Activated T-cell treated with anti-CD3 and anti-CD28 coated beads for 24 hours (primary cell): ENCODE measurements around the gene PTOV1.

Experiments
- DNase-seq: peaks from one replicate; pipeline ENCODE4 v3.0.0-alpha.2; 2020; ENCODE audit warnings: low read depth

PTOV1 gene

DNA sequence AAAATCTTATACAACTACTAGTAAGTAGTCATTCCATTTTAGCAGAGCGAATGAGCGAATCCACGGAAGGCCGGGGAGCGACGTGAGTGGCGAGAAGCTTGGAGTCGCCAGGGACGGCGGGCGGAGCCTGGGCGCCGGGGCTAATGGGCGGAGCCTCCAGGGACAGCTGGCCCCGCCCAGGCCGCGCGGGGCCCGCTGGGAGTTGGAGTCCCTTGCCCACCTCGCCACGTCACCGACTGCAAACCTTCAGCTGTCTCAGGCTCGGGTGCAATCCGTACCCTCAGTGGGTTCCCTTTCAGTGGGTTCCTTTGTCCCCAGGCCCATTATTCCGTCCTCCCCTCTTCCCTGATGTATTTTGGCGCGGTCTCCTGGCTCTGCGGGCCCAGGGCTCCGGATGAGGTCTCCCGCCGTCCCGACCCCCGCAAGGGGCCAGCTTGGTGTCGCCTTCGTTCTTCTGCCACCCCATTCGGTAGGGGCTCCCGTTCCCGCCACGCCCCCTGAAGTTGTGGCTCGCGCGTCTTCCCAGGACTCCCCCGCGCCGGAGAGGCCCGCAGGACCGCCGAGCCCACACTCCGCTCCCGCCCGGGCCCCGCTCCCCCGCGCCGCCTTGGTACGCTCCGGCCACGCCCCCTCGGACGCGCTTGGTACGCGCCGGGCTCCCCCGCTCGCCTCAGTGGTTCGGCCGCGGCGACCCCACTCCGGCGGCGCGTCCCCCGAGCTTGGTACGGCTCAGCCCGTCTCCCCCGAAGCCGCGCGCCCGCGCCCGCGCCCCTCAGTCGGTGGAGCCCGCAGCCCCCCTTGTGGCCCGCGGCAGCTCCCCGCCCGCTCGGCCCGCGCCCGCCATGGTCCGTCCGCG is at the start of gene PTOV1:
TSS of gene PTOV1 (plus strand) at position 673 of the 856 bp plus-strand sequence.
- DNase-seq = peak; percentile 81

DNA sequence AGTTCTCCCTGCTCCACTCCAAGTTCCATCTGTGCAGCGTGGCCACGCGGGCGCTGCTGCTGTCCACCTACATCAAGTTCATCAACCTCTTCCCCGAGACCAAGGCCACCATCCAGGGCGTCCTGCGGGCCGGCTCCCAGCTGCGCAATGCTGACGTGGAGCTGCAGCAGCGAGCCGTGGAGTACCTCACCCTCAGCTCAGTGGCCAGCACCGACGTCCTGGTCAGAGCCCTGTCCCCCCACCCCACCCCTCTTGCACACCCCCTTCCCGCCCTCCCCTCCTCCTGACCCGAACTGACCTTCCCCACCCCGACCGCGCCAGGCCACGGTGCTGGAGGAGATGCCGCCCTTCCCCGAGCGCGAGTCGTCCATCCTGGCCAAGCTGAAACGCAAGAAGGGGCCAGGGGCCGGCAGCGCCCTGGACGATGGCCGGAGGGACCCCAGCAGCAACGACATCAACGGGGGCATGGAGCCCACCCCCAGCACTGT is 49.5 kb upstream of the PTOV1 start:
- DNase-seq = no peak

DNA sequence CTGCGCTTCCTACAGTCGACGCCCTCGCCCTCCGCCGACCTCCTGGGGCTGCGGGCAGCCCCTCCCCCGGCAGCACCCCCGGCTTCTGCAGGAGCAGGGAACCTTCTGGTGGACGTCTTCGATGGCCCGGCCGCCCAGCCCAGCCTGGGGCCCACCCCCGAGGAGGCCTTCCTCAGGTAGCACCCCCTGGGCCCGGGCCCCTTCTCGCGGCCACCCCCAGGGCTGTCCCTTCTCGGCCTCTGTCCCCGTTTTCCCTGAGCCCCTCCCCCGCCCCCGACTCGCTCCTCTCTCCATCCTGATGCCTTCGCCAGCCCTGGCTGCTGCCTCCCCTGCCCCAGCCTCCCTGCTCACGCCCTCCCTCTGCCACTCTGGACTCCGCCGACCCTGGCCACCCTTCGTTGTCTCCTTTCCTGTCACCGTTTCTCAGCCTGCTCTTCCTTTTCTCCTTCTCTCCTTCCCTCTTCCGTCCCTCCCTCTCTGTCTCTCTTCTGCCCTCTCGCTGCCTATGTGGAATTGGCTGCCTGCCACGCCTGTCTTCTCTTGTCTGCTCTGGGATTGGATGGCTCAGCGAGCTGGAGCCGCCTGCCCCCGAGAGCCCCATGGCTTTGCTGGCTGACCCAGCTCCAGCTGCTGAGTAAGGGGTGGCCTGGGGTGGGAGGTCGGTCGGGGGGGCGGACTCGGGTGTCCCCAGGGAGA is 48.8 kb upstream of the PTOV1 start:
- DNase-seq = no peak

DNA sequence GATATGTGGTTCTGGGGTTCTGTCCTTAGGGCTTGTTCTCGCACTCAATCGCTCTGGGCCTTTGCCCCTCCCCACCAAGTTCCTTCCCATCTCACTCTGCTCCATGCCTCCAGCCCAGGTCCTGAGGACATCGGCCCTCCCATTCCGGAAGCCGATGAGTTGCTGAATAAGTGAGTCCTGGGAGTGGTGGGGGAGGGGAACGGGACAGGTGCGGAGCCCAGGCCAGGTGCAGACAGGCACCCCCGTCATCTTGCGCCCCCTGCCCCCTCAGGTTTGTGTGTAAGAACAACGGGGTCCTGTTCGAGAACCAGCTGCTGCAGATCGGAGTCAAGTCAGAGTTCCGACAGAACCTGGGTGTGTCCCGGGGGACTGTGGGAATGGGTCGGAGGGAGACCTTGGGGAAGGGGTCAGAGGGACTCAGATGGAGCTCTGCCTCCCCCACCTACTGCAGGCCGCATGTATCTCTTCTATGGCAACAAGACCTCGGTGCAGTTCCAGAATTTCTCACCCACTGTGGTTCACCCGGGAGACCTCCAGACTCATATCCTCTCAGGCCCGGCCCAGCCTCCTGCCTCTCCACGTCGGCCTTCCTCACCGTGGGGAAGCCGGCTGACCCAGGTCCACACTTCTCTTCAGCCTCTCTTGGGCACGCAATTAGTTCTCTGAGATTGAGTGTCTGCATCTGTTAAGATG is 48.0 kb upstream of the PTOV1 start:
- DNase-seq = no peak

DNA sequence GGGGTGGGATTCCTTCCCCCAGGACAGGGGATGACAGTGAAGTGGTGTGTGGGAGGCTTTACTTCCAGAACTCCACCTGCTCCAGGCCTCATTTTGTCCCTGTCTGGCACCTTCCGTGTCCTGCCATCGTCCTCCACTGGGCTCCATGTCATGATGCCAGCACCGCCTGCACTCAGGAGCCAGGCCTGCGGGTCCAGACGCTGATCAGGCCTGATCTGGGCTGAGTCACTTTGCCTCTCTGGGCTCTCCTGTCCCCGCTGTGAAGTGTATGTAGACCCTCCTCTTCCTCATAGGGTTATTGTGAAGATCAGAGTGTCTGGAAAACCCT is 47.5 kb upstream of the PTOV1 start:
- DNase-seq = no peak

DNA sequence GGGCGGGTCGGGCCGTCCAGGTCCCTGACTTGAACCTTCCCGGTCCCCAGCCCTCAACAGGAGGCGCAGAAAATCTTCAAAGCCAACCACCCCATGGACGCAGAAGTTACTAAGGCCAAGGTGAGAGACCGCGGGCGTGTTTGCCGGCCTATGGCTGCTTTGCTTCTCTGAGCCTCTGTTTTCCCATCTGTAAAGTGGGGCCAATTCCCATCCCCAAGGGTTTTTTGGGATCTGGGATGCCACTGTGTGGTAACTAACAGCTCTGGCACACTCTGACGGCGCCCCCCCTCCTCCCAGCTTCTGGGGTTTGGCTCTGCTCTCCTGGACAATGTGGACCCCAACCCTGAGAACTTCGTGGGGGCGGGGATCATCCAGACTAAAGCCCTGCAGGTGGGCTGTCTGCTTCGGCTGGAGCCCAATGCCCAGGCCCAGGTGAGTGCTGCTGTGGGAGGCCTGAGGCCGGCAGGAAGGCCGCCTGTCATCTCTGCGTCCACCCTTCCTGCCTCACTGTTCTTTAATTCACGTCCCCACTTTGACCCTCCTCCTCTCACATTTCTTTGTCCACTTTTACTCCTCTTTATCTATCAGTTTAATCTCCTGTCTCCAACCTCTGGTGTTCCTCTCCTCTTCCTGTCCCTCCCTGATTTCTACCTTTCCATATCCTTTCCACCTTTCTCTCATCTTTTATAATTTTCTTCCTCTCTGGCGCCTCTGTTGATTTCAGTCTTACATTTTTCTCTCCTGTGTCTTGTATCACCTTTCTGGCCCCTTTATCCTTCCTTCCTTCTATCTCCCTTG is 44.9 kb upstream of the PTOV1 start:
- DNase-seq = no peak

DNA sequence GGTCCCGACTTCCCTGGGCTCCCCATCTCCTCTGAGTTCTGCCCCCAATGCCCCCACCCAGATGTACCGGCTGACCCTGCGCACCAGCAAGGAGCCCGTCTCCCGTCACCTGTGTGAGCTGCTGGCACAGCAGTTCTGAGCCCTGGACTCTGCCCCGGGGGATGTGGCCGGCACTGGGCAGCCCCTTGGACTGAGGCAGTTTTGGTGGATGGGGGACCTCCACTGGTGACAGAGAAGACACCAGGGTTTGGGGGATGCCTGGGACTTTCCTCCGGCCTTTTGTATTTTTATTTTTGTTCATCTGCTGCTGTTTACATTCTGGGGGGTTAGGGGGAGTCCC is 44.4 kb upstream of the PTOV1 start:
- DNase-seq = no peak

DNA sequence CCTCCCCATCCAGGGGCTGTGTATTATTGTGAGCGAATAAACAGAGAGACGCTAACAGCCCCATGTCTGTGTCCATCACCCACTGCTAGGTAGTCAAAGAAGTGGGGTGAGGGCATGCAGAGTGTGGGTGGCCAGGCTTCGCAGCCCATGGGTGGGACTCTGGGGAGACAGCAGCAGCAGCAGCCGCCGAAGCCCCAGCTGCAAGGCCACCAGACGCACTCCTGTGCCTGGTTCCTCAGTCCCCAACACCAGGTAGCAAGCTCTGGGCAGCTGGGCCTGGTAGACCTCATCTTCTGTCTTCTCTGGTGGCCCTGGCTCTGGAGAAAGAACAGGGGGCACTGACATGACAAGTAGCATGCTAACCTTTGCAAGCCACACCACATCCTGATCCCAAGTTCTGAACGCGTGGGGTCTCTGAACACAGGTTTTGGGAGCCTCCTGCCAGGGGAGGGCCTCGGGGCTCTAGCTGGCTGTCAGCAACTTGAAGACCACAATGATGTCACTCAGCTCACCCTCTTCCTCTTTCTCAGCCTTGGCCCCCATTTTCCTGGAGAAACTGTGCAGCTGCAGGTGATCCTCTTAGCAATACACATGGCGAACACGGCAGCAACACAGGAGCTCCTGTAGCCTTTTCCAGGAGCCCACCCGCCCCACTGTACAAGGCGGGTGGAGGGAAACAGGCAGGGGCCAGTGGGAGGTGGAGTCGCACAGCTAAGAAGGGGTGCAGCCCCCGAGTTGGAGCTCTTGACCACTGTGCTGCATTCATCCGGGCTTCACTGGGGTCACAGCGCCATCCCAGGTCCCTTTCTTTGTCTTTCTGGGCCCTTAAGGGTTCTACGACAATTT is 43.7 kb upstream of the PTOV1 start:
- no peak for DNase-seq

DNA sequence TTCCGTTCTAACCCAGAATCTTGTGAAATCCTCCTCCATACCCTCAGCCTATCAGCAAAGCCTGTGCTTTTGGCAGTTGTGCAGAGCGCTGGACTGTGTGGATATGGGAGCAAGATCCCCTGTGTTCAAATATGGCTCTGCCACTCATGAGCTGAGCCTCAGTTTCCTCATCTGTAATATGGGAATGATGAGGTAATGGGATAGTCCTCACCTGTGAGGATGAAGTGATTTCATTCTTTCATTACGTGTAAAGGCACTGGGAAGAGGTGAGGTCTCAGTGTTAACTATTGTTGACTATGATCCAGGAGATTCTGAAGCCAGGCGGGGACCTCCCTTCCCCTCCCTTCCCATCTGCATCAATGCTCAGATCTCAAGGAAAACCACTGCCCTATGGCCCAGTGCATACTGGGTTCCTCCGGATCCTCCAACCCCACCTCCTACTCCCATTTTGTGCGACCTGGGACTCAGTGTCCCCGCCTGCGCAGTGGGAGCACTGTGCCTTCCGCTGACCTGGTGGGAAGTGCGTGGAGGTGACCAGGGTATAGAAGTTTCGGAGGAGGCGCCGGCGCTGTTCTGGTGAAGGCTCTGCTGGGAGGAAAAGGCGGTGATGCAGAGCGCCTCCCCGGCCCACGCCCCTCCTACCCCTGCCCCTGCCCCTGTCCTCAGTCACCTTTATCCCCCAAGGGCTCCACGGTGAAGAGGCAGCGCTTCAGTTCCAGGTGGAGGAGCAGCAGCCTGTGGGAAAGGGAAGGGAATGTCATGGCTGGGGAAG is 42.9 kb upstream of the PTOV1 start:
- DNase-seq = no peak

DNA sequence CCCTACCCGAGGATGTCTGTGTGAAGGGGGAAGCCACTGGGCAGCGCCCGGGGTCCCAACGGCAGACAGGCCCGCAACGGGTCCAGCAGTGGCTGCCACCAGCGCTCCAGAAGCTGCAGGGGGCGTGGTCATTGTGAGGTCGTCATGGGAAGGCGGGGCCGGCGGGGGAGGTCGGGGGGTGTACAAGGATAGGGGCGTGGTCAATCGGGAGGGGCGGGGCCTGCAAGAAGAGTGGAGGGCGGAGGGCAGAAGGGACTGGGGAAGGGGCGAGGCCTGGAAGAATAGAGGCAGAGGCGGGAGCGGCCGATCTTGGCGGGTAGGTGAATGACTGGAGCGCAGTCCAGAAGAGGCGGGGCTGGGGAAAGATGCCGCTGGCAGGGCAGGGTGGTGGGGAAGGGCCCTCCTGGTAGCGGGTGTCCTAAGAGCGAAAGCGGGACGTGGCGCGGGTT is 42.2 kb upstream of the PTOV1 start:
- peak; percentile 75 for DNase-seq

DNA sequence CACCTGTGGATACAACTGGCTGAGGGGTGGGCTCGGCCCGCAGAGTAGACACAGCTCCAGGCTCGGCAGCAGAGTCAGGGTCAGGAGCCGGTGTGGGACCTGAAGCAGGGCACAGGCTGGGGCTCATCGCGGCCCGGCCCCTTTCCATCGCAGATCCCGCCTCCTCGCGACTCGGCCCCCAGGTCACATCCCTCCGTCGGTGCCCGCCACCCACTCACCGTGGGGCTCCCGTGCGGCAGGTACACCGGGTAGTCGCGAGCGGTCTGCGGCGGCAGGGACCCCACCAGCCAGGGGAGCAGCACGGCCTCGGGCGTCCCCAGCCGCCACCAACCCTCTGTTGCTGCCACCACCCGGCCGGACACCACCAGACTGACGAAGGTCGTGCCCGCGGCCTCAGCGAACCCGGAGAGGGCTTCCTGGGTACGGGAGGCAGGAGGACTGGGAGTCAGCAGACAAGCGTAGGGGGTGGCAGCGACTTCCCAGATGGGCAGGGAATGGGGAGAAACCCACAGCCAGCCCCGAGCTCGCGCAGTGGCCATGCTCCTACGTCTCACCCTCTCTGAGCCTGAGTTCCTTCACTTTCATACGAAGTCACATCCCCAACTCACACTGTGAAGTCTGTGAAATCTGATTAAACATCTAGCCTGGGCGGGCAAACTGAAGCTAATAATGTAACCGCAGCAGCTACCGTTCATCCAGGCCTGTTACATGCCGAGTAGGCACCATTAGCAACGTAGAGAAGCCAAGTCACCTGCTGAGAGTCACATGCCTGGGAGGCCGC is 41.6 kb upstream of the PTOV1 start:
- peak; percentile 21 for DNase-seq

DNA sequence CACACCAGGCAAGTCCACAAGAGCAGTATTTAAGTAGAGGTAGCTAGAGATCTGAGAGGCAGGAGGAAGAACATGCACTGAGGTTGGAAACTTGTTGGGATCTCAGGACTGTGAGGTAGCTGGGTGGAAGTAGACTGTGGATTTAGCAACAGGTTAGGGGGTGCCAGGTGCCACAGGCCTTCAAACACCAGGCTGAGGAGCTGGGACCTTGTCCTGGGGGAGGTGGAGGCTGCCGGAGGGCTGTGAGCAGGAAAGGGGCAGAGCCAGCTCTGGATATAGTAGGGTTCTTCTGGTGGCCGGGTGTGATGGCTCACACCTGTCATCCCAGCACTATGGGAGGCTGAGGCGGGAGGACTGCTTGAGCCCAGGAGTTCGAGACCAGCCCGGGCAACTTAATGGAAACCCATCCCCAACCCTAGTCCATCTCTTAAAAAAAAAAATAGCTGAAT is 41.0 kb upstream of the PTOV1 start:
- no peak for DNase-seq

DNA sequence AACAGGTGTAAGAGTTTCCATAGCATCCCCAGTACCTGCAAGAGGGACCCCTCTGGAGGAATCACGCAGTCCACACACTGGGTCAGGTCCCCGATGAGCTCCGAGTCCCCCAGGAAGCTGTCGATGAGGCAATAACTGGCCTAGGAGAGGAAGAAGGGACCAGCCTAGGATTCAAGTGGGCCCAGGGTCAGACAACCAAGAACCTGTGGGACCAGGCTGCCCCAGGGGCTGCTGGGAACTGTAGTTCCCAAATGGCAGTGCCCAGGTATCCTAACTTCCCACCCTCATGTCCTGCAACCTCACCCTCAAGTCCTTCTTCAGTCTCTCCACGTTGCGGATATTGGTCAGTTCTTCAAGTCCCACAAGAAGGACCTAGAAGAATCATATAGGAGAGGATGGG is 39.6 kb upstream of the PTOV1 start:
- DNase-seq = no peak

DNA sequence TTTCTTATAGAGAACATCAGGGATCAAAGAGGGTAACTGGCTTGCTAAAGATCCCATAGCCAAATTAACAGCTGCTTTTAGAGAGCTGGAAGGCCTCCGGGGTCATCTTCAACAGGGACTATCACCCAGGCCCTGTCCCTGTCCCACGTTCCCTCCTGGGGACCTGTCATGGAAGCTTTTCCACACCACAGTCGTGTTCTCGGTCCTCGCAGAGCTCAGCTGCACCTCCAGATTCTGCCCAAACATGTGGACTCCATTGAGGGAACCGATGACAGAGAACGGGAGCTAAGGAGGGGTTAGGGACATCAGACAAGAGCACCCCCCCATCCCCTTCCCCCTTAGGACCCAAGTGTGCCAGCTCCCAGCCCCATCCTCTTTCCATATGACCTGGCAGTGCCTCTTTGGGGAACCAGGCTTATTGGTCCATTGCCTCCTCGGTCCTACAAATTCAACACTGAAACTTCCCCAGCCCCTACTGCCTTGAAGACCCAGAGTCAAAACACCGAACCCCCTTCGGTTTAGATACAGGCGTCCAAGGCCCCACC is 38.4 kb upstream of the PTOV1 start:
- no peak for DNase-seq

DNA sequence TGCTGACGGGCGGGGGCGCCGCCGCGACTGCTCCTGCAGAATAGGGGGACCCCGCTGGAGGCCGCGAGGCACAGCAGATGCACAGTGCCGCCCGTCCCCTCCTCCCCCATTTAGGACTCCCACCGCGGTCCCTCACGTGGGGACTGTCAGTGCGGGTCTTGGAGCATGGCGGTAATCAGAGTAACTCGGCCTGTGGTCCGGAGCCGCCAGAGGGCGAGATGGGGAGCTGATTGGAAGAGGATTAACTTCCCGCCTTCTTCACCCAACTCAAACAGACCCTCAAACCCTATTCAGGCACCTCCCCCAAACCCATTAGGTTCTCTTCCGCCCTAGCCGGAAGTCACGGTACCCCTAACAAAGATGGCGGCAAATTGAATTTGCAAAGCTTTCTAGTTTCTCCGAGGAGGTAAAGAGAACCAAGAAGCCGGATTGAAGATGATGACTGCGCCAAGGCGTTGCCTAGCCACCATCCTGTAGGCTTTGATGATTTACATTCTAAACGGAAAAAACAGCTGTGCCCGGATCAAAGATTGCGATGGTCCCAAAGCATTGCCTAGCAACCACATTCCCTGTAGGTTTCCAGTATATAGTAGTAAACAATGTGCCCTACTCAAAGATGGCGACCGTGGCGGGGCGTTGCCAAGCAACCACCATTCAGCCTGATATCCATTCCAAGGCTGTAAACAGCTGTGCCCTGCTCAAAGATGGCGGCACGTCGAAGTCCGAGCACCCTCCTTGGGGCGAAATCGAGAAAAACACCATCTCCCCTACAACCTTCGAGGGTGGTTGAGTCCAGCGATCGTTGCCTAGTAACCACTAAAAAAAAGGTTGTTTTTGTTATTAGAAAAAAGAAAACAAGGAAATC is 37.7 kb upstream of the PTOV1 start, which contains the start of gene FUZ:
TSS of gene FUZ (minus strand) at position 296 of the 865 bp plus-strand sequence. CDS start at position 110, 186 bp downstream.
- peak; percentile 86 for DNase-seq

DNA sequence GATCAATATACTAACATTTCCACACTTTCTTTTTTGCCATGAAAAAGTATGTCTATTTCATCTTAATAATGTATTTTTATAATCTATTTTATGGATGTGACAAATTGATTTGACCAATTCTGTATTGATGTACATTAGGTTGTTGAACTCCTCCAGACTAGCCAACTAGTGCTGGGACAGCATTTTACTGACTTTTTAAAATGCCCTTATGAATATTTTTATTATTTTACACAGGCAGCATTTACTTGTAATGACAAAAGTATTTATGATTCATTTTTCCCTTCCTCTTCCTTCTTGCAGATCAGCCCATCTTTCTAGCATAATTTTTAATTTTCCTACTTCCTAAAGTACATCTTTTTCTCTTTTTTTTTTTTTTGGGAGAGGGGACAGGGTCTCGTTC is 36.9 kb upstream of the PTOV1 start:
- DNase-seq = no peak

DNA sequence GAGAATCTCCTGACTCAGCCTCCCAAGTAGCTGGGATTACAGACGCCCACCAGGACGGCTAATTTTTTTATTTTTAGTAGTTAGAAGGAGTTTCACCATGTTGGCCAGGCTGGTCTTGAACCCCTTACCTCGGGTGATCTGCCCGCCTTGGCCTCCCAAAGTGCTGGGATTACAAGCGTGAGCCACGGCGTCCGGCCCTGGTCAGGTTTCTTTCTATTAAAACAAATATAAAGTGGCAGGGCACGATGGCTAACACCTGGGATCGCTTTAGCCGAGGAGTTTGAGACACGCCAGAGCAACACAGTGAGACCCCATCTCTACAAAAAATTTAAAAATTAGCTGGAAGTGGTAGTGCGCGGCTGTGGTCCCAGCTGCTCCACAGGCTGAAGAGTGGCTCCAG is 34.4 kb upstream of the PTOV1 start:
- no peak for DNase-seq
